Keratinocyte (primary cell): ENCODE measurements around the gene HDHD5. TPM values are rescaled to one million over a fixed set of nuclear protein-coding genes. Genes with fewer than 3 reads are reported as not detected.
A peak's percentile ranks its signal among the peaks of the same experiment; 100 is the strongest.

ENCODE experiments used
- DNase-seq: peaks from one replicate; pipeline ENCODE4 v3.0.0-alpha.2; 2011; ENCODE audit warnings: low read depth, missing footprints, low spot score
- FAIRE-seq: peaks from 2 replicates; lab custom pipeline; 2011; peaks lifted over from hg19 to GRCh38; lab: Jason Lieb, UNC
- H2AFZ ChIP-seq: 2 replicates; pipeline ENCODE4 v1.6.0; 2012; ENCODE audit warnings: low read length, control low read depth, inconsistent platforms; ENCODE audit not compliant: control insufficient read depth
- H3K27ac ChIP-seq: 2 replicates; pipeline ENCODE4 v1.5.1; 2011; ENCODE audit warnings: low read length; ENCODE audit not compliant: control insufficient read depth, insufficient read depth
- H3K27me3 ChIP-seq: 3 replicates; pipeline ENCODE4 v1.6.0; 2011; ENCODE audit warnings: low read length; ENCODE audit not compliant: control insufficient read depth, insufficient read depth; ENCODE audit errors: extremely low read depth
- H3K36me3 ChIP-seq, 2 experiments: 2 replicates in 1 of 2; 3 replicates in 1 of 2; pipeline ENCODE4 v1.5.1; 2011; ENCODE audit warnings: low read length in 2 of 2, mild to moderate bottlenecking in 1 of 2; ENCODE audit not compliant: control insufficient read depth in 2 of 2, insufficient read depth in 2 of 2; ENCODE audit errors: extremely low read depth in 1 of 2
- H3K4me1 ChIP-seq: 3 replicates; pipeline ENCODE4 v1.5.1; 2011; ENCODE audit warnings: low read length; ENCODE audit not compliant: control insufficient read depth, insufficient read depth; ENCODE audit errors: extremely low read depth
- H3K4me2 ChIP-seq: 3 replicates; pipeline ENCODE4 v1.6.0; 2011; ENCODE audit warnings: low read depth, low read length; ENCODE audit not compliant: control insufficient read depth, insufficient read depth; ENCODE audit errors: extremely low read depth
- H3K4me3 ChIP-seq, 3 experiments: fragments of 200-600 bp in 1 of 3; sonication (generic) in 1 of 3; 2 replicates in 2 of 3; 3 replicates in 1 of 3; pipeline ENCODE4 v1.5.1; 2011 to 2016; ENCODE audit warnings: low read length in 3 of 3, mild to moderate bottlenecking in 3 of 3, control low read depth in 2 of 3, inconsistent platforms in 1 of 3, low read depth in 1 of 3, mixed read lengths in 1 of 3, mixed run types in 1 of 3, moderate library complexity in 1 of 3; ENCODE audit not compliant: control insufficient read depth in 2 of 3, insufficient read depth in 2 of 3; ENCODE audit errors: extremely low read depth in 1 of 3
- H3K79me2 ChIP-seq: 2 replicates; pipeline ENCODE4 v1.6.0; 2012; ENCODE audit warnings: low read length; ENCODE audit not compliant: control insufficient read depth, insufficient read depth
- H3K9ac ChIP-seq: 3 replicates; pipeline ENCODE4 v1.6.0; 2011; ENCODE audit warnings: low read length; ENCODE audit not compliant: control insufficient read depth, insufficient read depth; ENCODE audit errors: extremely low read depth
- H3K9me1 ChIP-seq: 3 replicates; pipeline ENCODE4 v1.6.0; 2011; ENCODE audit warnings: low read length; ENCODE audit not compliant: control insufficient read depth, insufficient read depth; ENCODE audit errors: extremely low read depth
- H3K9me3 ChIP-seq: 2 replicates; pipeline ENCODE4 v1.5.1; 2012; ENCODE audit warnings: low read depth, low read length; ENCODE audit not compliant: control insufficient read depth
- H4K20me1 ChIP-seq: 3 replicates; pipeline ENCODE4 v1.6.0; 2011; ENCODE audit warnings: low read length; ENCODE audit not compliant: control insufficient read depth, insufficient read depth; ENCODE audit errors: extremely low read depth
- CTCF ChIP-seq, 3 experiments: IDR thresholded peaks in 1 of 3; conservative IDR thresholded peaks in 1 of 3; optimal IDR thresholded peaks in 1 of 3; 2 replicates in 2 of 3; 3 replicates in 1 of 3; pipeline versions ENCODE3 to v1.5.1; 2011; ENCODE audit warnings: low read length in 3 of 3, mild to moderate bottlenecking in 3 of 3, moderate library complexity in 2 of 3, control low read depth in 1 of 3, inconsistent platforms in 1 of 3; ENCODE audit not compliant: insufficient read depth in 2 of 3; ENCODE audit errors: extremely low read depth in 1 of 3
- EZH2 ChIP-seq: IDR thresholded peaks from one replicate; pipeline ENCODE4 v1.6.1; 2012; ENCODE audit warnings: inconsistent platforms, mild to moderate bottlenecking, low read length, moderate library complexity
- dilution Hi-C: fragments of 300-500 bp; cut with MboI; formaldehyde crosslinking; loops from one replicate; pipeline ENCODE4 v1.7.0; 2020; ENCODE audit warnings: low sequenced_read_pairs; ENCODE audit not compliant: extremely low pct_ligation_motif_present
- polyA plus RNA-seq, 5 experiments: library from polyadenylated mRNA; depleted of rRNA in 3 of 5; stranded (reverse) in 3 of 5; stranded (forward) in 1 of 5; unstranded in 1 of 5; fragments of >200 nt; gene quantifications; 1 replicate in 1 of 5; 2 replicates in 3 of 5; 3 replicates in 1 of 5; pipeline versions ENCODE4 v1.2.1 to v1.2.3, GENCODE V29; 2011 to 2012; ENCODE audit warnings: missing spikeins in 2 of 5, low read depth in 1 of 5, low replicate concordance in 1 of 5

Gene HDHD5
- polyA plus RNA-seq, 1 donor (not counting 4 experiments of a cell fraction or from before 2014, with no cell fraction given) = 22.6 TPM

DNA sequence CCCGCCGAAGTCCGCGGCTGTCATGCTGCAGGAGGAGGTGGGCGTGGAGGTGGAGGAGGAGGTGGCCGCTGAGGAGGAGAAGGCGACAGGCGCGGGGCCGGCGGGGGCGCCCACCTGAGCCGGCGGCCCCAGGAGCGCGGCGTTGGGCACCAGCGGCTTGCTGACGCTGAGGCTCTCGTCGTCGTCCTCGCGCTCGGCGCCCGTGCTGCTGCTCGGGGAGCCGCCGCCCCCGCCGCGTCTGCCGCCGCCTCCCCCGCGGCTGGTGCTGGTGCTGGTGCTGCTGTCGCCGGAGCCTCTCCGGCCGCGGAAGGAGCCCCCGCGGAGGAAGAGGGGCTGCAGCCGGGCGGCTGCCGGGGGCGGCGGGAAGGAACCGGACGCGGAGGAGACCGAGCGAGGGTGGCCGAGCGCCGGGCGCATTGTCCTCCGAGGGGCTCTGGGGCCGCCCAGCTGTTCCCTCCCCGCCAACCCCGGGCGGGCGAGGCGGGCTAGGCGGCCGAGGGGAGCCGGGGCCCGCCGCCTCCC is 38.3 kb downstream of the HDHD5 start:
- no peaks in the 10 kb centered on the region for H3K9me1 ChIP-seq
- peak; percentile 34 for TF ChIP-seq EZH2
- TF ChIP-seq CTCF (optimal IDR thresholded peaks at IDR 0.05 in 1 of 3, IDR thresholded peaks at IDR 0.05 in 1 of 3, conservative IDR thresholded peaks at IDR 0.05 in 1 of 3; ENCODE audit: extremely low read depth in 1 of 3, insufficient read depth in 2 of 3, low read length in 3 of 3) = no peak
- H3K4me2 ChIP-seq = peak overlapping the region; percentile 51
- H3K9ac ChIP-seq = no peak overlapping the region
- DNase-seq (no peak), FAIRE-seq (no peak)
- no peak overlapping the region for H3K27ac ChIP-seq
- H3K4me3 ChIP-seq = peak overlapping the region; percentile 26 to 44 (median 27)
- no peaks in the 10 kb centered on the region for H3K36me3 ChIP-seq
- dilution Hi-C loops = no loop called here
- no peak overlapping the region for H2AFZ ChIP-seq
- no peaks in the 10 kb centered on the region for H3K9me3 ChIP-seq
- no peaks in the 10 kb centered on the region for H4K20me1 ChIP-seq
- no peaks in the 10 kb centered on the region for H3K4me1 ChIP-seq
- H3K79me2 ChIP-seq = no peaks in the 10 kb centered on the region
- peaks cover 49% of the 10 kb centered on the region for H3K27me3 ChIP-seq

GRCh38 chr22:17120281-17120680 is 38.8 kb downstream of the HDHD5 start:
- Histone ChIP-seq H3K4me3 (no peak overlapping the region), H3K9me3 (no peaks in the 10 kb centered on the region), H3K9me1 (no peaks in the 10 kb centered on the region), H3K4me2 (no peak overlapping the region), H3K4me1 (no peaks in the 10 kb centered on the region), H3K79me2 (no peaks in the 10 kb centered on the region), H3K27ac (no peak overlapping the region), H3K36me3 (no peaks in the 10 kb centered on the region), H2AFZ (no peak overlapping the region), H4K20me1 (no peaks in the 10 kb centered on the region), H3K27me3 (peaks cover 49% of the 10 kb centered on the region), H3K9ac (no peak overlapping the region)
- DNase-seq (no peak), FAIRE-seq (no peak)
- TF ChIP-seq EZH2 = no peak
- TF ChIP-seq CTCF (optimal IDR thresholded peaks at IDR 0.05 in 1 of 3, IDR thresholded peaks at IDR 0.05 in 1 of 3, conservative IDR thresholded peaks at IDR 0.05 in 1 of 3; ENCODE audit: extremely low read depth in 1 of 3, insufficient read depth in 2 of 3, low read length in 3 of 3) = no peak
- dilution Hi-C loops = no loop called here
